Fibroblast of skin of back (primary cell): ENCODE data around the gene PLPP3.

Source experiments
- DNase-seq: peaks from one replicate; pipeline ENCODE4 v3.0.0-alpha.2; 2013

The PLPP3 gene

DNA sequence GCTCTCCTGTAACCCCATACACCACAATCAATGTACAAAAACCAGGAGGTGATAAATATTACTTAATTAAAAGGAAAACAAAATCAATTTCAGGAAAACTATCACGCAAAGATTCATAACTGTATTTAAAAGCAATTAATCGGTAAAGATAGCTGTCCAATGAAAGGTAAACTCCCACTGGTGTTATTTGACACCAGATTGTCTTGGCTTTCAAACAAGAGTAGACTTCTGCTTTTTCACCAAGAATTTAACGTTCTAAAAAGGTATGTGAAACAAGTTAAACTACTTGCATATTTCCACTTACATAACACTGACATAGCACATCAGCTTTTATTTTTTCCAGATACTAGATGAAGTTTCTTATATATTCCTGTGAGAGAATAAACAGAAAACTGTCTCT is 3.5 kb downstream of the PLPP3 start:
- no peak for DNase-seq

DNA sequence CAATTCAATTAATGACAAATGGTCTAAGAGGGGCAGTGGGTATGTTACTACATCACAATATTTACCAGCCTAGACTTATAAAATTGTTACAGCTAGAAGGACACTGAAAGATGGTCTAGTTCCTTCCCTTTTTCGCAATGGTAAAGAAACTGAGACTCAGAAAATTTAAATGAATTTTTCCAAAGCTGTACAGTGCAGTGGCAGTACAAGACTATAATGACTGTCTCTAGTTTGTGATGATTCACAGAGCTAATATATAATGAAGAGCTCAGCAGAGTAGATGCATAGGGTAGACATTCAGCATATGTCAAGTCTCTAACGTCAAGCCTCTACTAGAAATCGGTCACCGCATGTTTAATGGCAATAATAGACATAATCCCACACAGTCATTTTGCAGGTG is 4.6 kb downstream of the PLPP3 start:
- no peak for DNase-seq

DNA sequence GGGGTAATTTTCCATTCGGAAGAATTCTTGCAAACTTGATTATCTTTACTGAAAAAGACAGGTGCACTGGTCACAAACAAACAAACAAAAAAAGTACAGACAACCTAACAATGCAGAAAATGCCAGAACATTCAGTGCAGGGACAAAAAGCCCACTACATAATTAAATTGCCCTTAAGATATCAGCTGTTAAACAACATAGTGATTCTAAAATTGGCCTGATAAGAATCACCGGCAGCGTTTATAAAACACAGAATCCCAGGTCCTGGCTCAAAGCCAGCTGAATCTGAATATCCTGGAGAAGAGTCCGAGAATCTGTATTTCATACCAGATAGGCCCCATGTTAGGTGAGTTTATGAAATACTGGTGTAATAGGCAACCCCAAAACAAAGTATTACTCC is 6.1 kb downstream of the PLPP3 start:
- no peak for DNase-seq

DNA sequence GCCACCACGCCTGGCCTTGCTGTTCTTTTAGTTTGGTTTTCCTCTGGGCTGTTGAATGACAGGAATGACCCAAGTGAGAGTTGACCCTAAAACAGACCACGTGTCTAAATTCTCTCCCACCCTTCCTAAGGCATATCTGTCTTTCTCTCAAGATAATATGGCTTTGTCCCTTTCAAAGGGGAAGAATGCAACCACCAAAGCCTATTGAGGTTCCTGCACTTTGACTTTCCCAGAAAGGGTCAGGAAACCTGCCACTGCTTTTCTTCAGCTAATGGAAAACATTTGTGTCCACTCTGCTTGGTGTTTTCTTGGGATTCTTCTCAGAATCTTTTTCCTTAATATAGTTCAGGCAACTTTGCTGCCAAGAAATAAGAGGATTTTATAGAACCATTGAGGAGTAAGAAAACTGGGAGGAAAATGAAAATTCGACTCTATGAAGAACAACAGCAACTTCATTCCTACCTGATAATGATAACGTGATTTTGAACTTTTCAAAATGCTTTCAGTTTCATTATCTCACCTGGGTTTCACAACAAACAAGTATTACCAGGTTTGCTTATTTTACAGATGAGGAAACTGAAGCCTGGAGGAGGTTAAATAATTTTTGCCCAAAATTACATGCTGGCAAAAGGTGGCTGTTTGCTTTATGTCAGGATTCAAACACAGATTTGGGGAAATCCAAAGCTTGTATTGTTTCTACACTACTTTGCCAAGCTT is 6.9 kb downstream of the PLPP3 start:
- DNase-seq = no peak

DNA sequence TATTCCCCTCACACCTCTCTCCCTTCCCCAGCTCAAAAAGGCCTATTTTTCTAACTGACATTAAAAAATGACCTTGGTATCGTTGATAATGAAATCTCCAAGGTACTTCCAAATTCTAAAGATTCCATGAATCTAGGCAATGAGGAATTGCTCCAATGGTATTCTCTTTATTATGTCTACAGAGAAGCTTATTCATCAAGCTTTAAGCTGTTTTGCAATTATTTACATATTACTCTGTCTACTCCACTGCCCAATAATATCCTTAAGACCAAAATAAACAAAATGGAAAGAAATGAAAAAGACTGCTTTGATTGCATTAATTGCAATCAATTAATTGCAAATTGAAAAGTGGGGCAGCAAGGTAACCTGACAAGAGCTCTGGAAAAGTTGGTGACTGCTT is 7.9 kb downstream of the PLPP3 start:
- DNase-seq = no peak

DNA sequence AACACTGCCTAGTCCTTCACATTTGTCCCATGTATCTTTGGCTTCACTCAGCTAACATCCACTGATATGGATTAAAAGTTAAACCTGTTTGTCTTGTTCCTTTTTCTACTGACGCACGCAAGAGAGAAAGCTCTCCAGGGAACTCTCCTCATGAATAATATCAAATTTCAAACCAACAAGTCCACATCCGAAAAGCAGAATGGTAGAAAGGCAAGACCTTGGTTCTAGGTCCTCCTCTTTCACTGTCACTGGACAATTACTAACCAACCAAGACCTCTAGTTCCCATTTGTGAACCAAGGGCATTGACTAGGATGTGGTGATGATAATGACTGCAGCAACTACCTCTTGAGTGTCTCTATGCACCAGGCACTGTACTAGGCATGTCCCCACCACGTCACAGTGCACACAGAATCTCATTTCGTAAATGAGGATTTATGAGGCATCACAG is 8.4 kb downstream of the PLPP3 start:
- DNase-seq = no peak

DNA sequence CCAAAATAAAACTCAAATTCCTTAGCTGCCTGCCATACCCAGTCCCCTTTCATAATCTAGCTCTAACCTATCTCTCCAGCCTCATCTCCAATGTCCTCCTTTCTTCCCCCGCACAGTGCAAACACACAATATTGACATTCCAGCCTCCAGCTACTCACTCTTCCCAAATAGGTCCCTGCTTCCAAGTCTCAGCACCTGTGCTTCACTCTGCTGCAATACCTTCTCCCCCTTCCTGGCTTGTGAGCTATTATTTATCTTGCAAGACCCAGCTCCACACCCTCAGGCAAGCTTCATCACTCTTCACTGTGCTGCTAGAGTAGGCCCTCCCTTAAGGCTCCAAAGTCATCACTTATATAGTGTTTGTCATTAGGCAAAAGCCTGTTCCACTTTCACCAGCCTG is 9.7 kb downstream of the PLPP3 start:
- DNase-seq = no peak

DNA sequence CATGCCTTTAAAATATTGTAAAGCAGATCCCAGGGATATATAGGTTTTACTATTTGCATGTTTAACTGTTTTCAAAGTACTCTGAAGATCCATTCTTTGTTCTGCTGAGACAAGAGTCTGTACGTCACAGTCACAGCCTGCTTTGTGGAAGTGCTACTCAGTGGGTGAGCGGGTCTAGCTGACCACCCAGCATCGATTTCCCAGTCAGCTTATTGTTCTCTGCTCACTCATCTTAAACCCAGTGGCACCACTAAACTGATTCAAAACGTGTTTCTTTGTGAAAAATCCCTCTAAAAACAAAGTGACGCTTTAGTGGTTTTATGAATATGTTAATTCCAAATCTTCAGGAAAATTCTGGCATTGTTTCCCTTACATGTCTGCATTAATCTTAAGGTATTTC is 12.4 kb downstream of the PLPP3 start:
- no peak for DNase-seq

DNA sequence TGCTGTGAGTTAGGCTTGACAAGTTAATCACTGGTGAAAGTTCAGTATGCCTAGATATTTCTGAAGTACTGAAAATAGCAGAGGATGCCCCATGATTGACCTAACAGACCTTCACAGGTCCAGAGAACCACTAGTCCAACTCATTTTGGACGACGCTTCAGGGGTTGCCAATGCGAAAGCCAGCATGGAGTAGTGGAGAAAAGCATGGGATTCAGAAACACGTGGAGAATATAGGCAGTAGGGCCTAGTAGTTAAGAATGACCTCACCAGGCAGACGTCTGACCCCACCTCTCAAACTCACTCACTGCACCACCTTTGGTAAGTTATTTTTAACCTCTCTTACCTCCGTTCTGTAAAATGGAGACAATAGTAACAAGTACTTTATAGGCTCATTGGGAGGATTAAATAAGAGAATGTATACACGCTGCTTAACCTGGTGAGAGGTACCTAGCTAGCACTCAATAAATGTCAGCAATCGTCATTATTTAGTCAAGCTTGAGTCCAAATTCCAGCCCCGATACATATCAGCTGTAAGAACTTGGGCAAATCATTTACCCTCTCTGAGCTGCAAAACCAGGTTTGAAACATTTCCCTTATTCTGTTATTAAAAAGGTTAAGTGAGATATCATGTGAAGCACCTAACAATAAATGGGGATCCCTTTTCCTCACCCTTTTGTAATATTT is 13.2 kb downstream of the PLPP3 start:
- no peak for DNase-seq

DNA sequence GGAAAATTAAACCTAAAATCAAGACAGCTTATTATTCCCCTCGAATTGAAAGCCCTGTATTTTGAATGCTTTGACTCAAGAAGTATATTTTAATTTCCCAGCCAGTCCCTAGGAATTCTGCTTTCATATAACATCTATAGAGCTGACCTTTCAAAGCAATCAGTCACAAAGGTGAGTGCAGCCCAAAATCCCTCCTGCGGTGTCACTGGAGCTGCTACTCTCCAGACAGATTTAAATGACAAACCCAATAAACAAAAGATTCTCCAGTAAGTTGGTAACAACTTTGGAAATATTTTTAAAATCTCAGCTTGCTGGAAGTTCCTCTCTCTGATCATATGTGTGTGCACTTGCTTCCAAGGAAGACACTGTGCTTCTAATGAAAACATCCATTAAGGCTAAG is 14.7 kb downstream of the PLPP3 start:
- DNase-seq = no peak

DNA sequence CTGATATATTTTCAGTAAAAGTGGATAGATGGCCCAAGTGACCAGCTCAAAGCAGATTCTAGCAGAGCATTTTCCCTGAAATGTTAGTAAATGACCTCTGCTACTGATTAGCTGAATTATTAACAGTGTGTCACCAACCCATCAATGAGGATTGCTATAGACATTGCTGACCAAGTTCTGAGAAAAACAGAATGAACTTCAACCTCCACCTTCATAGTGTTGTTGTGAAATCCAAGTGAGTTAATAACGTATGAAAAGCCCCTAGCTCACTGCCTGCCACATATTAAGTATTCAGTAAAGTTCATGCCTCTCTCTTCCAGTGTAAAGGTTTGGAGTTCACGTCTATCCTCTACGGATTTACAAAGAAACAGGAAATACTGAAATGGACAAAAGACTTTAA is 15.8 kb downstream of the PLPP3 start:
- no peak for DNase-seq

DNA sequence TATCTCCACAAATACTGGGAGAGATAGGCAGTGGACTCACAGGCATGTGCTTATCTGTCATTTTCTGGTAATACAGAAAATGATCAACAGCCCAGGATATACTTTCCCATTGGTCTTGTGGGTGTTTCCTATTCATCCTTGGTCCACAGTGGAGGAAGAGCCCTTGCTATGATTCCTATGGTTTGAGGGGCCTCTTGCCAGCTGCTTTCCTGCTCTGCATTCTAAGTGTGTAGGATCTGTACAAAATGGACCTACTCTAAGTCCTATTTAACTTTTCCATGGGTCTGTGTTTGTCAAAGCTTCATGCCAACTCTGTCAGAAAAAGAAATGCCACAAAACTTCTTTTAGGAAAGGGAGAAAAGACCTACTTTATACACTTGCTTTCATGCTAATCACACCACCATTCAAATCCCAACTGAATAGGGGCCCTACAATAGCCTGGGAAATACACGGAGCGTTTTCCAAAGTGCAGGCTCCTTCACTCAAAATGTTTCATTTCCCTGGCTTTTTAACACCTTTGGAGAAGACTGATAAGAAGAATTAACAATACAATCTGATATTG is 16.4 kb downstream of the PLPP3 start:
- no peak for DNase-seq

DNA sequence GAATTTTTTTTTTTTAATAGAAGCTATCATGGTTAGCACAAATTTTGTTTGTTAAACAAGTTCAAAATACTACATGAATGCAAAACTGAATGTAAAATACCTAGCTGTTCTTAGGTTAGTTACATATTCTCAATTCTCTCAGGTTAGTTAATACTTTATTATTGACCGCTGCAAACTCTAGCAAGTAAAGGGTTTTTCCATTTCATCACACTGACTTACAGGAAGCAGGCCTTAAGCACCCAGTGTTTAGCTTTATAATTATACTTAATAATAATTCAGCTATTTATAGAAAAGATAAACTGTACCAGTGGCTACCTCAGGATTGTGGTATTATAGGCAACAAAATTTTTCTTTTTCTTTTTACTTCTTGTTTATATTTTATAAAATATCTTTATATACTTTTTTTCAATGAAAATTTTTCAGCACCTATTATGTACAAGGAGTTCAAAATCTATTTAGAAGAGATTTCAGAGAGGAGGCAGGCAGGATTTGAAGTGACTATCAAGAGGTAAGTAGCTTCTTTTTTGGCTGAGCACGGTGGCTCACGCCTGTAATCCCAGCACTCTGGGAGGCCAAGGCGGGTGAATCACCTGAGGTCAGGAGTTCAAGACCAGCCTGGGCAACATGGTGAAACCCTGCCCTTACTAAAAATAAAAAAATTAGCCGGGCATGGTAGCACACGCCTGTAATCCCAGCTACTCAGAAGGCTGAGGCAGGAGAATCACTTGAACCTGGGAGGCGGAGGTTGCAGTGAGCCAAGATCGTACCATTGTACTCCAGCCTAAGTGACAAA is 17.9 kb downstream of the PLPP3 start:
- no peak for DNase-seq

DNA sequence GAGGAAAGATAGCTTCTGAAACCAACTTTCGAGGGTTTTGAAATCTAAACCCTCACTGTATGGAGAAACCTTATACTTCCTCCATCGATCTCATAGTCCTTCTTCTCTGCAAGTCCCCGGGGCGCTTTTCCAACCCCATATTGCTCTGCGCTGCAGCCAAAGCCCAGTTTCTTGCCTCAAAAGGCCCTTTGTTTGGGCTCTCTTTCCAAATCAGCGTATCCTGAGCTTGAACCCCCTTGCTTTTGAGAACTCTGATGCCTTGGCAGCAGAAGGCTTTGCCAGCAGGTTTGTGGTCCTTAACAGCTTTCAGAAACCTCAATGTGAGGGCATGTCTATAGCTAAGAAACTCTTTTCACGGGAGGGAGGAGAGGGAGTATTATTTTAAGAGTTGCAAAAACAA is 21.6 kb downstream of the PLPP3 start:
- no peak for DNase-seq

DNA sequence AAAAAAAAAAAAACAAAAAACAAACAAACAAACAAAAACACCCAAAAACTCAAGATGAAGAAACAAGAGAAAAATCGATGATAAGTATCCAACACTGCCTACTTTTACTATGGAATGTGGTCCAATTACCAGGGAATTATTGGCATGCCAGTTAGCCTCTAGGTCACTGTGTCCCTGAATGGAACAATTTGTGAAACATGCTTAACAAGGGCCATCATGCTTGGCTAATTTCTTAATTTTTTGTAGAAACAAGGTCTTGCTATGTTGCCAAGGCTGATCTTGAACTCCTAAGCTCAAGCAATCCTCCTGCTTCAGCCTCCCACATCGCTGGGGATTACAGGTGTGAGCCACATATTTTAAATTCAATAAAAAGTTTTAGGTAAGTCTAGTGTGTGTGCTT is 23.9 kb downstream of the PLPP3 start:
- no peak for DNase-seq

DNA sequence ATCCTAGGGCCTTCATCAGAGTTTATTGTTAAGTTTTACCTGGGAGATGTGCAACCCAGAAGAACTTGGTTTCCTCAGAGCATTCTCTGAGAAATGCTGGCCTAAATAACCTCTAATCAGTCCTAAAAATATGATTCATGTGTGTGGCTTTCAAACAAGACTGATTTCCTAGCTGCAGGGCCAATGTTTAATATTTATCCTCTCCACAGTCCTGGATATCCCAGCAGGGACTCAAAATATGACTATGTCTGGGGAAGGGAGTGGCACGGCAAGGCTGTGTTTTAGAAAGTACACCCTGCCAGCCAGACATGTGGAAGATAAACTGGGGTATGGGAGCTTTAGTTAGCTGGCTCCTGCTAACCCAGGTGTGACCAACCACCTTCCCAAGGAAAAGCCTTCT is 26.3 kb downstream of the PLPP3 start:
- DNase-seq = peak; percentile 64

DNA sequence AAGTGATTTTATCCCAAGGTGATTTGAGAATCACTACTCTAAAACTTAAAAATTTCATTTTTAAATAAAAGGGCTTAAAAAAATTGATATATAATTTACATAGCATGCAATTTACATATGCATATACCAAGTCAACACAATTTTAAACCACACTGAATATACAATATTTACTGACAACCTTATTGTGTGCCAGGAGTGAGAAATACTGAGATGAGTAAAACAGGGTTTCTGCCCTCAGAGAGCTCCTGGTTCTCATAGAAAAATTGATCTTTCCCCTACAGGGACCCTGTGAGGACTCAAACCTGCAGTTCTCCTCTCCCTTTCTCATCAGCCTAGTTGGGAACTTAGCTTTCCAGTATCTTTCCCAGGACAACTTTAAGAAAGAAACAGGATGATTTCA is 27.0 kb downstream of the PLPP3 start:
- DNase-seq = no peak

DNA sequence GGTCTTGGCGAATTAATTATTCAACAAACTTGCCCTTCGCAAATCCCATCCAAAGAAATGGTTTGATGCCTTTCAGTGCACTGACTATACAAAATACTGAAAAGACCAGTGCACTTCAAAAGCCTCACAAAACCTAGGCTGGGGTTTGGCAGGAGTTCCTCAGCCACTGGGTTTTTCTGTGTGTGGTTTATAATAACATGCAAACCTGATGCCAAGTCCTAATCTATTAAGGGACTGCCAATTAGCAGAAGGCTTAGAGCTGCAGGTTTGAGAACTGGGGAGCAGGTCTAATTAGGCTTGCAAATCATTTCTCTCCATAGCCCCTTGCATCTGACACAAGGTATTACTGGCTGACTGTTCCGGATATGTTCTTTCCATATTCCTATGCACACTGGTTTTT is 27.7 kb downstream of the PLPP3 start:
- DNase-seq = no peak

DNA sequence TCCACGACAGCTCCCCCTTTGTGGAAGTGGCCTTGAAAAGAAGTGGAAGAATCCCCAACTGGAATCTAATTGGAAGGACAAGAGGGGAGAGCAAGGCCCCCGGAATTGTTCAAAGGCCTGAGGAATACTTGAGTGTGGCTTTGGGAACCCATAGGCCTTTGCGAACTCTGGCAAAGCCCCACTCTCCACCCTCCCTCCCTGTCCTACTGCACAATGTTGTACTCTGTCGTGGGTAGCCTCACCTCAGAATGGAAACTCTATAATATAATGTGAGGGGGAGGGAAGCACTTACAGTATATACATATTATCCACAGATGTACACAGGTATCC is 28.5 kb downstream of the PLPP3 start:
- no peak for DNase-seq

DNA sequence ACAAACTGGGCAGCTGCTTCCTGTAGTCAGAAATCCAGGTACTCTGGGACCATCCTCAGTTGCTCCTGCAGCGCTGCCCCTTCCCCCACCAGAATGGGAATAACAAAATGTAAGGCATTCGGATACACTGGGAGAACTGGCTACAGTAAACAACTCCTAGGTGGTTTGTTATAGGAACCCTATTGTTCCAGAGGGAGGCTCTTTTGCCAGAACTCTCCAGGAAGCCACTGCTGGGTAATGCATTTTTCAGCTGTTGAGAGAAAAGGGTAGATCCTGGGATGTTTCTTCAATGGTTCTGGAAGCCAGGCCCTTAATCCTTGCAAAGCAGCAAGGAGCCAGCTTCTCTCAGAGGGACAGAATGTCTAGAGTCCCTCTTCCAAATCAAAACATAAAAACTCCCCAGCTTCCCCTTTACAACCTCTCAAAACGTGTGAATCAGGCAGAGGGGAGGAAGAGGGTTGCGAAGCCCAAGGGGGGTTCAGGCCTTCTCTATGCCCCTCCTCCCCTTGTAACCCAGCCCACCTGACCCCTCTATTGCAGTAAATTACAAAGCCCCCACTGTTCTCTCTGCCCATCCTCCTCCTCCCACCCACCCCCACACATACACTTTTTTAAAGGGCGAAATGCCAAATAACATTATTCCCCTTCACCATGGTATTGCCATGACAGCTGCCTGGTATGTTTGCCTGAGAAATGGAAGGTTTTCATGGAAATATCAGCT is 29.1 kb downstream of the PLPP3 start:
- DNase-seq = no peak

DNA sequence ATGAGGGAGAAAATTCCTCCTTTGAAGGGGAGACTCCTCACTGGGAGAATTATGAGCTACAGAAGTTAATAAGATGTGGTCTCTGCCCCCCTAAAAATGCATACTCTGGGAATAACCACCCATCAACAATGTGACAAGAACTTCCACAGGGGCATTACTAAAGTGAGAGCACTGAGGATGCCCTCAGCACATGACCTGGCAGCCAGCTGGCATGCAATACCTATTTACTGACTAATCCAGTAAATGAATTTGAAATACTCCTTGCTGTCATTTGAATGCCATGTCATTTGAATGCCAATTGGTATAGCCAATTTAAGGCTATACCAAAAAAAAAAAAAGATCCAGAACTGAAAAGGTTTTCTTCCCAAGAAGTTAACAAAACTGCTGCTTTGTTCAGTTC is 30.8 kb downstream of the PLPP3 start:
- peak; percentile 29 for DNase-seq

DNA sequence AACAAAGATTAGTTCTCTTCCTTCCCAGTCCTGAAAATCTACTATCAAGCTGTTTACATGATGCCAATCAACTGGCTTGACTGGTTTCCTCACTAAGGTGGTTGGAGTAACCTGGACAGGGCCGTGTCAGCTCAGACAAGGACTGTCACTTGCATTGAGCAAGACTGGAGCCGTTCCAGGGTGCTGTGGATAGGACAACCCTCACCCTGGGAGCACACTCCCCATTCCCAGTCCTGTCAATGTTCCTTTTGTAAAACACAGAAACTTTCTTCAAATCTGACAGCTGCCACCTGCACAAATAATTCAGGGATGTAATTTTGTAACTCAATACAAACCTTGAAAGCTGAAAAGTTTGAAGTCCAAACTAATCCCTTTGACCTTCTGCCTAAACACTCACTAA is 31.4 kb downstream of the PLPP3 start:
- no peak for DNase-seq

DNA sequence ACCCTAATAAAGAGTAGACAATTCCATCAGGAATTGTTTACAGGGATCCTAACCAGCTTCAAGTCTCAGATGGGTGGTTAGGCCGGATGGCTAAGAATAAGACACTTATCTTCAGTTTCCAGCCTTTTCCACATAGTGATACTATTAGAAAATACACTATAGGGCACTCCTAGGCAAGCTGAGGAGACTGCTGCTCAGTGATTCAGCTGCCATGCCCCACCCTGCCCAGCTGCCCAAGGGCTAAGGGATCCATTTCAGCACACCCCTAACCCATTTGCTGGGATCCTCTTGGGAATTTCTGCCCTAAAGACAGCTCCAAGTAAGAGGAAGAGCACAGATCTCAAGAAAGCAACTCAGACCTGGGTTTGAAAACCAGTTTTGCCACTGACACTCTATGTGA is 31.9 kb downstream of the PLPP3 start:
- no peak for DNase-seq
